Measurements from ENCODE around the gene FAM222B. TPM values are rescaled to one million over a fixed set of nuclear protein-coding genes. Genes with fewer than 3 reads are reported as not detected.

FAM222B gene
- total and polyA plus RNA-seq, 11 donors: 9.2 to 33.2 (median 16.7) TPM

GRCh38 chr17:28747051-28747691 is 95.4 kb downstream of the FAM222B start:
- no peak for DNase-seq
- H3K36me3 ChIP-seq: peaks cover 0 to 20% (median 4%) of the 10 kb centered on the region in 9 donors
- 60 to 67% (median 64%) methylated on average over 5 to 7 of the region's 7 CpGs for WGBS, 4 donors
- TF ChIP-seq POLR2A (IDR thresholded peaks at IDR 0.05): no peak
- no peak for ATAC-seq
- H3K27me3 ChIP-seq: no peaks in the 10 kb centered on the region
- intact Hi-C loops (cut with DNase I): no loop called here
- no peak overlapping the region for H3K4me3 ChIP-seq
- peaks cover 0 to 62% (median 39%) of the 10 kb centered on the region in 12 donors for H3K4me1 ChIP-seq
- H3K9me3 ChIP-seq: no peaks in the 10 kb centered on the region
- no peak overlapping the region for H3K27ac ChIP-seq

DNA sequence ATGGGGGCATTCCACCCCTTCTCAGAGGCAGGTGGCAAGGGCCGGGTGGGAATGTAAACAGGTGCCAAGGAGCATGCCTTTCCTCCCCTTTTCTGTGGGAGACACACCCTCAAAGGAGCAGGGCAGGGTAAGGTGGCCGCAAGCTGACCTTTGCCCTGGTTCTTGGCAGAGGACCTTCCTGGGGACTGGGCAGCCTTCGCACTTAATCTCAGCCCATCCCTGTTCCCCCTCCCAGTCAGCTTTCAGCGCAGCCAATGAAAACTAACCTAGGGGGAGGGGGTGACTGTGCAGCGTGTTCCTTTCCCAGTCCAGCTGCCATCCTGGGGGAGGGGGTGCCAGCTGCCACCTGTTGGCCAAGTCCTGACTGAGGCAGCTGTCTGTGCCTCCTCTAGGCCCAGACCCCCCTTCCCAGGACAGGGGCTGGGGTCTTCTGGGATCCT is 96.0 kb downstream of the FAM222B start:
- Histone ChIP-seq H3K4me3 (no peak overlapping the region), H3K27ac (no peak overlapping the region), H3K4me1 (peaks cover 0 to 67% (median 39%) of the 10 kb centered on the region in 12 donors), H3K9me3 (no peaks in the 10 kb centered on the region), H3K36me3 (peaks cover 0 to 20% (median 4%) of the 10 kb centered on the region in 9 donors), H3K27me3 (no peaks in the 10 kb centered on the region)
- intact Hi-C loops (cut with DNase I): no loop called here
- TF ChIP-seq, protein P1, sequence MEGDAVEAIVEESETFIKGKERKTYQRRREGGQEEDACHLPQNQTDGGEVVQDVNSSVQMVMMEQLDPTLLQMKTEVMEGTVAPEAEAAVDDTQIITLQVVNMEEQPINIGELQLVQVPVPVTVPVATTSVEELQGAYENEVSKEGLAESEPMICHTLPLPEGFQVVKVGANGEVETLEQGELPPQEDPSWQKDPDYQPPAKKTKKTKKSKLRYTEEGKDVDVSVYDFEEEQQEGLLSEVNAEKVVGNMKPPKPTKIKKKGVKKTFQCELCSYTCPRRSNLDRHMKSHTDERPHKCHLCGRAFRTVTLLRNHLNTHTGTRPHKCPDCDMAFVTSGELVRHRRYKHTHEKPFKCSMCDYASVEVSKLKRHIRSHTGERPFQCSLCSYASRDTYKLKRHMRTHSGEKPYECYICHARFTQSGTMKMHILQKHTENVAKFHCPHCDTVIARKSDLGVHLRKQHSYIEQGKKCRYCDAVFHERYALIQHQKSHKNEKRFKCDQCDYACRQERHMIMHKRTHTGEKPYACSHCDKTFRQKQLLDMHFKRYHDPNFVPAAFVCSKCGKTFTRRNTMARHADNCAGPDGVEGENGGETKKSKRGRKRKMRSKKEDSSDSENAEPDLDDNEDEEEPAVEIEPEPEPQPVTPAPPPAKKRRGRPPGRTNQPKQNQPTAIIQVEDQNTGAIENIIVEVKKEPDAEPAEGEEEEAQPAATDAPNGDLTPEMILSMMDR (IDR thresholded peaks at IDR 0.05): no peak
- TF ChIP-seq POLR2A (IDR thresholded peaks at IDR 0.05): no peak
- DNase-seq: no peak
- WGBS, 4 donors: 55 to 76% (median 71%) methylated on average over 4 to 5 of the region's 5 CpGs
- ATAC-seq: no peak

DNA sequence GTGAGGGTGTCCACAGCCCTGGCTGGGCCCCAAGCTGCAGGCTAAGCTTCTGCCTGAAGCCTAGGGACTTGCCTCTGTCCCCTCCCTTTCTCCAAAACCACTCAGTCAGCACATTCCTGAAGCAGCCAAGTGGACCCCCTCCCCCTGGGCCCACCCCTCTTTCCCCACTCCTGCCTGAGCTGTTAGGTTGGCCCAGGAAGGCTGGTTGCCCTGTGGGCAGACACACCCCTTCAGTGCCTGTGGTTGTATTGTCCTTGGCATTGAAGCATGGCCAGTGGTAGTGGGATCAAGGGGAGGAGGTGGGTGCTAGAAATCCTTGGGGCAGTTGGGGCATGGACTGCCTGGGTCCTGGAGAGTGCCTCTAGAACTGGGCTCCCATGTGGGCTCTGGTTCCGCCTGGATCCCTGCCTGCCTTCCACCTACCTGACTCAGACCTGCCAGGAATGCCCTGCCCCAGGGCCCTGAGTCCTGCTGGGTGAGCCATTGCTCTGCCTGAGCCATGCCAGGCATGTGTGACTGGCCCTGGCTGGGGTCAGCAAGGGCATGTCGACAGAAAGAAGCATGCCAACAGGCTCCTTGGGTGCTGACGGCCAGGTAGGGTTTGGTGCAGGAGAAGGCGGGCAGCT is 96.7 kb downstream of the FAM222B start:
- Histone ChIP-seq H3K27ac (peak overlapping the region in 7 of 12 donors; percentile 18 to 88 (median 86)), H3K4me1 (peaks cover 0 to 68% (median 39%) of the 10 kb centered on the region in 12 donors), H3K9me3 (no peaks in the 10 kb centered on the region), H3K27me3 (no peaks in the 10 kb centered on the region), H3K4me3 (peak overlapping the region in 8 of 12 donors; percentile 56 to 89 (median 74)), H3K36me3 (peaks cover 0 to 20% (median 4%) of the 10 kb centered on the region in 9 donors)
- intact Hi-C loops (cut with DNase I): loop anchor here in 2 of 10 donors (2.0 kb wide), 1 partner anchor 17 kb away; the partner anchor contains the start of gene NEK8 (in 2 of the 2)
- no peak for DNase-seq
- TF ChIP-seq, protein P1 (IDR thresholded peaks at IDR 0.05): no peak
- TF ChIP-seq POLR2A (IDR thresholded peaks at IDR 0.05): no peak
- no peak for ATAC-seq
- 76 to 100% (median 83%) methylated on average over 1 to 4 of the region's 4 CpGs for WGBS, 4 donors

DNA sequence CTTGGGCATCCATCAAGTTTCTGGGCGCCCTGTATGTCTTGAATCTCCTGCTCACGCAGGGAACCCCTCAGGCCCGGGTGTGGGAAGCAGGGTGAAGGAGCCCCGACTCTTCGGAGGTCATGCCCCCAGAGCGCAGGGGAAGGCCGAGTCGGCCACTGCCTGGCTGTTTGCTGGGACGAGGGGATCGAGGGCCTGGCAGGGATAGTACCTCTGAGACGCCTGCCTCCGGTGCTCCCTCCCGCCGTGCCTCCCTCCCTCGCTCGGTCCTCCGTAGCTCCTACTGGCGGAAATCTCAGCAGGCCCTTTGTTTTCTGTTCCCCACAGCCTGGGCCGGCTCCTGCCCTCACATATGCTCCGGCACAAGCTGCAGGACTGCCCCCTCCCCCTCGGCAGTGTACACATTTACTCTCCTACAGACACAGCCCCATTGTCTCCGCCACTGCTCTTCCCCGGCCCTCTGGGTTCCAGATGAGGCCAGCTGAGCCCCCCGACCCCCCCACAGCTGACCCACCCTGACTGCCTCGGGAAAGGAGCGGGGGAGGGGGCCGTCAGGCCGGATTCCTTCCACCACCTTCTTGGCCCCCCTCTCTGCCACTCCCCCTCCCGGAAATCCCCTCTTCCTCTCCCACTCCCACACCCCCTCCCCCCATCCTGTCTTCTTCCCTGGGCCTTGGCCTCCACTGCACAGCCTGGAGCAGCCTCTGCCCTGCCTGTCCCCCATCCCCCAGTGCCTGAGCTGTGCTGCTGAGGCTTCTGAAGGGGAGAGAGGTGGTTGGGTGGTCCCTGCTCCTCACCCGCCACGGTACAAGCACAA is 97.4 kb downstream of the FAM222B start:
- Histone ChIP-seq H3K9me3 (no peaks in the 10 kb centered on the region), H3K27ac (peak overlapping the region in 11 of 12 donors; percentile 51 to 88 (median 86)), H3K4me1 (peaks cover 0 to 67% (median 38%) of the 10 kb centered on the region in 12 donors), H3K27me3 (no peaks in the 10 kb centered on the region), H3K4me3 (peak overlapping the region; percentile 56 to 89 (median 76)), H3K36me3 (peaks cover 0 to 20% (median 4%) of the 10 kb centered on the region in 9 donors)
- intact Hi-C loops (cut with DNase I): loop anchor here in 2 of 10 donors (2.0 kb wide), 1 partner anchor 16 kb away; the partner anchor contains the start of gene NEK8 (in 2 of the 2)
- DNase-seq (peak in 3 of 5 donors; percentile 42 to 58 (median 50)), ATAC-seq (peak in 2 of 4 donors; percentile 5 to 36)
- TF ChIP-seq, protein P1 (IDR thresholded peaks at IDR 0.05): no peak
- TF ChIP-seq POLR2A (IDR thresholded peaks at IDR 0.05): no peak
- 12 to 29% (median 16%) methylated on average over 24 to 31 of the region's 31 CpGs for WGBS, 4 donors

All from heart left ventricle (tissue), 16 donors.